HG03565 (cell line): ENCODE data around the gene SP3.

Experiments
- ATAC-seq: cut with Tn5 transposase; IDR thresholded peaks from one replicate; pipeline ENCODE4 v1.9.1; 2021; ENCODE audit warnings: mild to moderate bottlenecking, moderate library complexity; ENCODE audit not compliant: unreplicated experiment

The SP3 gene

DNA sequence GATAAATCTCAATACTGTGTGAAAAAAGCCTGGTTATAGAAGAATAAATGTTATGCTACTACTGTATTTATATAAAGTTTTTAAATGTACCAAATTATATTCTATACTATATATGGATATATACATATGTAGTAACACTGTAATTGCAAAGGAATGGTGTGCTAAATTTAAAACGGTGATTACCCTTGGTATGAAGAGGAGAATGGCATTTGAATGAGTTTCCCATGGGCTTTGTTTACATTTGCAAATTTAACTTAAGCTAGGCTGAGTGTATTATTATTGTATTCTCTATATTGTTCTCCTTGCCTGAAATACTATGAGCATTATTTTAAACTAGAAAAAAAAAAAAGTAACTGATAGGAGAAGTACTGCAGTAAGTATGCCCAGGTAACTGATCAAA, 4.7 kb upstream of the SP3 start:
- no peak for ATAC-seq

DNA sequence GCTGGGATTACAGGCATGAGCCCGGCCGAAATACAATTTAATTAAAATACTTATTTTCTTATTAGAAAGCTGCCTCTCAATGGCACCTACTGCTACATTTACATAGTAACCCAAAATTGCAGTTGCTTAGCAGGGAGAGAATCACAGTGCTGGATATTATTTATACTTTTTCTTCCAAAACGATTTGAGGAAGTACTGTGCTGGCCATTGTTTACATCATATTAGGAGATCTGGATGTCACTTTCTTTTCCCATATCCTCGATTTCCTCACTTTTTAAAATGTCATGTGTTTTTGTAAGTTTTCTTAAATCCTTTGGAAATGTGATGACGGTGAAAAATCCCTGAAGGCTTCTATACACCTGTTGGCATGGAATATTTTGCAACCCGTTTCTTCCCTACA, 3.4 kb upstream of the SP3 start:
- ATAC-seq, result no peak

DNA sequence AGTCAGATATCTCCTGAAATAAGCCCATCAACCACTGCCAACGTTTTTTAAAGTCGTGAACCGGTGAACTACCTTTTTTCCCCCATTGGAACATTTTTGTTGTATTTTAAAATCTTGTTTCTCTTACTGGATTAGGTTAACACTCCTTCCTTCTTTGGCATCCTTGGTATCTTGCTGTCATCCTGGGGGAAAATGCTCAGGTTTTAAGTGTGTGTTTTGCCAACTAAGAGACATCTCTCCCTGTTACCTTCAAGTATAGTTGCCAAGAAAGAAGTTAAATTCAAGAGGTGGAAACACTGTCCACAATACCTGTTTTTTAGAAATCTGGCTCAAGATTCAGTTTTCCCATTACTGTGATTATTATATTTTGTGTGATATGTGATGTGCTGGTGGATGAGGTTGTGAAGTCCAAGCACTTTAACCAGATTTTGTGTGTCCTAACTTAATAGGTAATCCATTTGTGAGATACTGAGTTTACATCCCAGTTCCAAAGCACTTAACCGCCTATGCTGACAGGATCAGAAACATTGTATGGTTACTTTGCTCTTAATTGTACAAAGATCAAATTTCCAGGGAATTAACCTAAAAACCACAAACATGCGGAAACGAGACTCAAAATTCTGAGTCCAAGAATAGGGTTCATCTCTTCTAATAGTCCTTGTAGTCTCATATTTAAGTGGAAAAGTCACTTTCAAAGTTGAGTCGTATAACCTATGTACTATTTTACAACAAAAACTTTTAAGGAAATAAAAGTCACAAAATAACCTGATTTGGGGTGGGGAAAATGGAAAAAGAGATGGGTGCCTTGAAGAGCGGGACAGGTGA, 1.3 kb upstream of the SP3 start:
- ATAC-seq, result no peak

DNA sequence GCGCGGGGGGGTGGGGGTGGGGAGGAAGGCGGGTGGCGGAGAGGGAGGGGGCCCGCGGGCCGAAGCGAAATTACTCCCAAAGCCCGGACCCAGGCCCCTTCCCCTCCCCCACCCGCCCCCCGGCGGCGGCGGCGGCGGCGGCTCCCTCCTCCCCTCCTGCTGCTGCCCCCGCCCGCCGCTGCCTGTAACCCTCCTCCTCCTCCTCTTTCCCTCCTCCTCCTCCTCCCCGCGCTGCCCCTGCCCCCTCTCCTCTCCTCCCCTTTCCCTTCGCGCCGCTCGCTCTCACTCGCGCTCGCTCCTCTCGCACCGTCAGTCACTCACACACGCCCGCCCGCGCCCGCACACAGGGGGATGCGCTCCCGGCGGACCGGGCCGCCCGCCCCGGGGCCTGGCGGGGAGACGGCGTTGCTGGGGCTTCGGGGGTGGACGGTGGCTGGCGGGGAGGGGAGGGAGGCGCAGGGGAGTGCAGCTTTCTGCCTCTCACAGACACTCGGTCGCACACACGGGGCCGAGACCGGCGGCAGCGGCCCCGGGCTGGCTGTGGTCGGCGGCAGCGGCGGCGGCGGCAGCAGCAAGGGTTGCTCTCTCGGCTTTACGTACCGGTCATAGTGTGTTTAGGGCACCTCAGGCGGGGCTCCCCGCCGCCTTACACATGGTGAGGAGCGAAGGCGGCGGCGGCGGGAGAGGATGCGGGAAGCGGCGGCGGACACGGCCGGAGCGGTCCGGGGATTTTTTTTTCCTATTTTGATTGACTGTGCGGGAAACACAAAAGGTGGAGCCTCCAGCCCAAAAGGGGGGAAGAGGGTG, 405 bp downstream of the SP3 start:
- no peak for ATAC-seq

DNA sequence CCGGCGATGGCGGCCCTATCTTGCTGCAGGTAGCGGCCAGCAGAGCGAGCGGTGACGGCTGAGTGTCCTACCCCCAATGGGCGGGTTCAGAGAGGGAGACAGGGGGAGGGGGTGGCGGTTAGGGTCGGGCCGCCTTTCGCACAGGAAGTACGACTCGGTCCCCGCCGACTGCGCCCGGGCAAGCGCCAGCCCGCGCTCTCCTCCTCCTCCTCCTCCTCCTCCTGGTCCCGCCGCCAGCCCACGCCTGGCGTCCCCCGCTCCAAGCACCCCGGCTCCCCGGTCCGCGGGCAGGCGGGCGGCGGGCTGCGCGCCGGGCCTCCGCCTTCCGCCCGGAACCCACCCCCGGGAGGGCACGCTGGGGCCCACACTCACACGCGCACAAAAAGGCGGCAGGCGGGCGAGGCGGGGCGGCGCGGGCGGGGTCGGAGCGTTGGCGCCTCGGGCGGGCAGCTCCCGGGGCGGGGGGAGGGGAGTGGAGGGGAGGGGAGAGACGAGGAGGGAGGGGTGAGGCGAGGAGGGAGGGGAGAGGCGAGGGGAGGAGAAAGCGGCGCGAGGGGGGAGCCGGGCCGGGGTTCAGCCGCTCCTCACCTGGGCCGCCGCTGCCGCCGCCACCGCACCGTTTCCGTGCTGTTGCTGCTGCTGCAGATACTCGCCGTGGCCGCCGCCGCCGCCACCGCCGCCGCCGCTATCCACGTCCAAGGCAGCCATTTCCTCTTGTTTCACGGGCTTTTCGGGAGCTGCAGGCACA, 1.2 kb downstream of the SP3 start:
- peak; percentile 27 for ATAC-seq

DNA sequence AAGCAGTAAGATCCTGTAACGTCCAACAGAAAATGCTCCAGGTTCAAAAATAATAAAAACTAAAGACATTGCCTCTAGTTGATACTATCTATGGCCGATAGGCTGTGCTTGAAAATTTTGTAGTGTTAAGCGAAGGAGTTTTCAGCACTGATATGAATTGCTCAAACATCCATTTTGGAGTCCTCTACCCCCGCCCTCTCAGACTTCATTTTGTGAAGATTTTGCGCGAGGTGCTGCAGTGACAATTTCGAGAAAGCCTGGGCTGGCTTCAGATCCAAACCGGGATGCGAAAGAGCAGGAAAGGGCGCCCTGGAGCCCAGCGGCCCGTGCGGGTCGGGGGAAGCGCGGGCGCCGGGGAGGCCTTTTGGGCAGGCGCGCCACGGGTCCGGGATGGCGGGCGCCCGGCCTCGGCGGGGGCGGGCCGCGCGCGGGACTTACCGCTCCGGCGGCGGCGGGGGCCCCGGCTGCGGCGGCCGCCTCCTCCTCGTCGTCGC, 1.8 kb downstream of the SP3 start:
- peak; percentile 18 for ATAC-seq

DNA sequence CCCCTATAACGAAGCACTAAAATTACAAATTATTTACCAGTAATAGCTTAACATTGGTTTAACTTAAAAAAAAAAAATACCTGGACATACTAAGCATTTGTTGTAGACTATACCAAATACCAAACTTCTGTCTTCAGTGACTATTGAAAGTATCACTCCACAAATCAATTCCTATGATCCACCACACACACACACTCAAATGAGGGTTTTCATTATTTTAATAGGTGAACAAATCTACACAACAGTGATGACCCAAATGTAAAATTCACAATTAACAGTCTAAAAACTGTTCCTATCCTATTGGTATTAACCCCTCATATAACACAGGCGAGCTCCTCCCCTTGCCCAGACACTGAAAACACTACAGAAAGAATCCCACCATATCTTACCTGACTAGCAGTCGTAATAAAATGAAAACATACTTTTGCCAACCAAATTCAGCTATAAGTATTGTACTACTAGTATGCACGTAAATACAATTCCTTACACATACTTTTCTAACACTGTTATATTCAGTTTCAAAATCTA, 2.5 kb downstream of the SP3 start:
- ATAC-seq, result no peak

DNA sequence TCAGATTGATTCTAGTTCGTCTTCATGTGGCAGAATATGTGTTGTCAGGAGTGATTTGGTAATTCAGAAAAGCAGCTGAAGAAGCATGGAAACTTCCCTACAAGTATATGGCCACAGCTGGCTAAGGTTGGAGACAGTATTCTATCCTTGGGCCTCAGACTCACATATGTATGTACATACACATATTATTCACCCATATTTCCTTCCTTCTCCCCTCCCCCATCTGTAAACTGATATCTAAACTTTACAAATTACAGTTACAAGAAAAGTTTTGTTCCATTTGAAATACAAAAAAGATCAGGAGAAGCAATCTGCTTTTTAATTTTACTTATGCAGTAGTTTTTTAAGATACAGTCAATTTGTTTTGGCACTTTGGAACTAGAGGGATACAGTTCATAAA, 3.1 kb downstream of the SP3 start:
- no peak for ATAC-seq

DNA sequence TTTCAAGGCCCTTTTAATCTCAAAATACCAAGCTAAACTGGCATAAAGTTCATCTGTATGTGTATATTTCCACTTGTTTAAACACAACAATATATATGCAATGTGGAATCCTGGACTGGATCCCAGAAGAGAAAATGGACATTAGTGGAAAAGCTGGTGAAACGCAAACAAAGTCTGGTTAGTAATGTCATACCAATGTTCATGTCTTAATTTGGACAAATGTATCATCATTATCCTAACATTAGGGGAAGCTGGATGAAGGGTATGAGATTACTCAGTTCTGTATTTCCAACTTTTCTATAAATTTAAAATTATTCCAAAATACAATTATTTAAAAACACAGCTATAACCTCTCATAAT, 3.8 kb downstream of the SP3 start:
- no peak for ATAC-seq

DNA sequence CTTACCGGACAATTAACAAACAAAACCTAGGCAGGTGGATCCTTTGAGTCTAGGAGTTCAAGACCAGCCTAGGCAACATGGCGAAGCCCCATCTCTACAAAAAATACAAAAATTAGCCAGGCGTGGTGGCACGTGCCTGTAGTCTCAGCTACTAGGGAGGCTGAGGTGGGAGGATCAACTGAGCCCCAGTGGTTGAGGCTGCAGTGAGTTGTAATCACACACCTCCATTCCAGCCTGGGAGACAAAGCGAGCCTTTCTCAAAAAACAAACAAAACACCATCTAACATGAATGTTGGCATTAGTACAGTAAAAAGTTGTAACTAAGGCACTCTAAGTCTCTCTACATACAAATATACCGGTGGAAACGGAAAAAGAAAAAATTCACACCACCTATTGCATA, 5.3 kb downstream of the SP3 start:
- ATAC-seq, result no peak

DNA sequence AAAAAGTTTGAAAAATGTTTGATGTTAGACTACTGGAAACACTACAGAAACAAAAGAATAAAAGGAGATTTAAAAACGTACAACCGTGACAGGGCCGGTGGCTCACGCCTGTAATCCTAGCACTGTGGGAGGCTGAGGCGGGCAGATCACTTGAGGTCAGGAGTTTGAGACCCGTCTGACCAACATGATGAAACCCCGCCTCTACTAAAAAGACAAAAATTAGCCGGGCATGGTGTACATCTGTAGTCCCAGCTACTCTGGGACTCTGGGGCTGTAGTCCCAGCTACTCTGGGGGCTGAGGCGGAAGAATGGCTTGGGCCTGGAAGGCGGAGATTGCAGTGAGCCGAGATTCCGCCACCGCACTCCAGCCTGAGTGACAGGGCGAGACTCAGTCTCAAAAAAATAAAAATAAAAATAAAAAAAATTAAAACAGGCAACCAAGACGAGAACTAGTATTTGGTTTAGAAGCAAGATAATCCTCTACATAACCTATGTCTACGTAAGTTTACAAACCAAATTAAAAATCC, 5.8 kb downstream of the SP3 start:
- ATAC-seq, result no peak

DNA sequence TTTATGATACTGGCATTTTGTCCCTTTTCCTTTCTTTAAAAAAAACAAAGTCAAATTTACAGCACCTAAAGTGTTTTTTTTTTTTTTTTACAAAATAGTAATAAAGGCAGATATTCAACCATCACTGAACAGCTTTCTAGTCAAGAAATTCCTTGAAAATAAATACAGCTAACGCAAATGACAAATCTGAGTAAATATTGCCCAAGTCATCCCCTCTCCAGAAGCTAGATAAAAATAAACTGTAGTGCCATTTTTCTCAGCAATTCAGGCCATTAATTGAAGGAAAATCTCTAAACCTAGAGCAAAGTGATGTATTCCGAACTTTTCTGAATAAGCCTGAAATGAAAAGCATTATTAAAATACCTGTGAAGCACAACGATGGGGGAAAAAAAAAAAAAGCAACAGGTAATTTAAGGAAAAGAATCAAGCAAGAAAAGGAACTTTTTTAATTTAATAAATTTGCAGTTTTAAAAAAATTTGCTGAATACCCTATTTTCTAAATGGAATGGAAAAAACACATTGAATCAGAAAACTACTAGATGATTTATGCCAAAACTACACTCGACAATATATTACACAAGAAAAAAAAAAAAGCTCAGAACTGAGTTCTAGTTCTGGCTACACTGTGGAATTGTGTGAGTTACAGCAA, 6.9 kb downstream of the SP3 start:
- no peak for ATAC-seq

DNA sequence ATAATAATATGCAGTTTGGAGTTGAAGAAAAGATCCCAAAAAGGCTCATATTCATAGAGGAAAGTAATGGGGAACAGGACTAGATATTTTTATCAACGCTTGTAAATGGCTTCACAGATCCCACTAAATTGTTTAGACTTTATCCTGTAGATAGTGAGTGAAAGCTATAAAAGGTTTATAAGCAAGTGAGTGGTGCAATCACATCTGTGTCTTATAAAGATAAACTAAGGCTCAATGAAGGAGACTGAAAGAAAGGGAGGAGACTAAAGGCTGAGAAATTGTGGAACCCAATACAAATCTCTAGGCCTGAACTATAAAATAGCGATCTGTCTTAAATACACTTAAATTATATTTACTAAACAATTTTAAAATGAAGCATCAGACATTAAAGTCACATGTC, 7.7 kb downstream of the SP3 start:
- no peak for ATAC-seq

DNA sequence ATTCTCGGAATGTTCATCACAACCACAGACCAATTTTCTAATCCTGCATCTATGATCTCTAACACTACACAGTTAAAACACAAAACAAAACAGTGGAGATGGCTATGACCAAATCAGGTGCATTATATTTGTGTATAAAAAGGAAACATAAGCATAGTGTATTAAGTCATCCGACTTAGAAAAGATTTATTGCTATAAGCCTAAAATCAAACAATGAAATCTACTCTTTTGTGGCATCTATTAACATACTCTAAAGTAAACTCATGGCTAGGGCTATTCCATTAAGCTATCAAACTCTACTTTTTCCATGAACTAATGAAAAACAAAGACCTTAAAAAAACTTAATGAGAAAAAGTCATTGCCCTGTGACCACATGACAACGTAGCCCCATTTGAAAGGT, 8.7 kb downstream of the SP3 start:
- ATAC-seq, result no peak

DNA sequence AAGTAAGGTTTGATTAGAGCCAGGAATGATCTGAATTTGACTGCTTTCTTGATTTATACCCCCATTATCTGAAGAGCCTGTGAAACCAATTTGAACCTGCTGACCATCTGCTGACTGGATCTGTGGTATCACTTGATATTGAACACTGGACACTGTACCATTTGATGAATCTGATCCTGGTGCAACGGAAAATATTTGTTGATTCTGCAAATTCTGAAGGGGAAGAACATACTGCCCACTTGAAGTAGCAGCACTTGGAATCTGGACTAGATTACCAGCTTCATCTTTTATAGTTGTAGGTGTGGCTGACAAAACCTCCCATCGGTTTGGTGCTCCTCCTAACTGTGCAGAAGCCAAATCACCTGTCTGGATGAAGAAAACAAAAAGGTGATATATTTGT, 9.3 kb downstream of the SP3 start:
- no peak for ATAC-seq

DNA sequence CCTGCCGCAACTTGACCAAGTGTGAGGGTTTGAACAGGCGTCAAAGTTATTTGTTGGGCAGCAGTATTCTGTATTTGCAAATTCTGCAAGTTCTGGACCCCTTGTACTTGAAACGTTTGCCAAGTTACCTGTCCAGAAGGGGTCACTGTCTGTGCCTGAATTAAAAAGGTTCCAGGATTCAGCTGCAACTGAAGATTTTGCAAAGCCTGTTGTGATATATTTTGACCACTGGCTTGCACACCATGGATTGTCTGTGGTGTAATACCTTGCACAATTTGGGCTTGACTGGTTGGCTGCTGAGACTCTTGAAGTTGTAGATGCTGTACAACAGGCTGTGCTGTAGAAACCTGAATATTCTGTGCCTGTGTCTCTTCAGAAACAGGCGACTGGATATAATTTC, 10.2 kb downstream of the SP3 start:
- no peak for ATAC-seq

DNA sequence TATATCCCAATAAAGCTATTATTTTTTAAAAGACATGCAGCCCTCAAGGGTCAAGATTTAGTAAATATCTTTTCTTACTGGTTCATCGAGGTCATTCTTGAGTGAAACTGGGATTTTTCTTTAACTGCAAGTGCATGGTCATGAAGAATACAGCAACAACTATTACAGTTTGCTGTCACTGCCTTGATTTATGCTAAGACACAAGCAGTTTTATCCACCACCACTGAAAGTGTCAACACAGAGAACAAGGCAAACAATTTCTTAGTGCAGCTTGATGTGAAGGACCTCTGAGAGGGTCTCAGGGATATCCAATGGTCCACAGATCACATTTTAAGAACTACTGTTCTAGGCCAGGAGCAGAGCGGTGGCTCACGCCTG, 12.1 kb downstream of the SP3 start:
- no peak for ATAC-seq

DNA sequence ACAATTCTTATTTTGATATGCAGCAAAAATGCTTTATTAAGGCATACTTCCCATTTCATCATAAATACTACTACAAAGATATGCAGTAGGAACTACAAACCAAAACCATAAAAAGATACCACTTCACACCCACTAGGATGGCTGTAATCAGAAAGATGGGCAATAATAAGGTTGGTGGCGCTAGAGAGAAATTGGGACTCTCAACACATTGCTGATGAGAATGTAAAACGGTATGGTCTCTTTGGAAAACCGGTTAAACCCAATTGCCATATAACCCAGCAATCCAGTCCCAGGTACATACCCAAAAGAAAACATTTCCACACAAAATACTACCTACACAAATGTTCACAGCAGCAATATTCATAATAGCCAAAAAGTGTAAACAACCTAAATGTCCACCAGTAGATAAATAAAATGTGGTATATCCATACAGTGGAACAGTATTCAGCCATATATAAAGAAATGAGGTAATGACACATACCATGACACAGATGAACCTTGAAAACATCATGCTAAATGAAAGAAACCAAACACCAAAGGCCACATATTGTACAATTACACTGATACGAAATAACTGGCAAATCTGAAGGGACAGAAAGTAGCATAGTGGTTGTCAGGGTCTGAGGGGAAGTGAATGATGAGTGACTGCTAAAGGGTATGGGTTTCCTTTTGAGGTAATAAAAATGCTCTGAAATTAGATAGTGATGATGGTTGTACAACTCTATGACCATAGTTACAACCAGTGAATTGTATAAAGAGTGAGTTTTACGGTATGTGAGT, 12.7 kb downstream of the SP3 start:
- no peak for ATAC-seq

DNA sequence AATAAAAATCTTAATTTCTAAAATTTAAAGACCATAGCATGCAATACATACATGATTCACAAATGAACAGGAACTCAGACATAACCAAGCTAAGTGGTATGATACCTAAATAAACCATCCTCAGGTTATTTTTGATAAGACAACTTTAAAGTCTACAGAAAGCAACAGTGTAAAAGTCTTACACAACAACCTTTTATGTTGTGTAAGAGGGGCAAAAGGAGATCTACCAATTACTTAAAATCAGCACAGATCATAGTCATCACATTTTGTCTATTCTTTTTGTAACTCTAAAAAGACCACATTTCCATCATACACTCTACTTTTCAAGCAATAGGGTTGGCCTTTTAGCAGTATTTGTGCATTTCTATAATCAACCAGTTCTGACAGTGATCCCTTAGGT, 16.3 kb downstream of the SP3 start:
- ATAC-seq, result no peak

DNA sequence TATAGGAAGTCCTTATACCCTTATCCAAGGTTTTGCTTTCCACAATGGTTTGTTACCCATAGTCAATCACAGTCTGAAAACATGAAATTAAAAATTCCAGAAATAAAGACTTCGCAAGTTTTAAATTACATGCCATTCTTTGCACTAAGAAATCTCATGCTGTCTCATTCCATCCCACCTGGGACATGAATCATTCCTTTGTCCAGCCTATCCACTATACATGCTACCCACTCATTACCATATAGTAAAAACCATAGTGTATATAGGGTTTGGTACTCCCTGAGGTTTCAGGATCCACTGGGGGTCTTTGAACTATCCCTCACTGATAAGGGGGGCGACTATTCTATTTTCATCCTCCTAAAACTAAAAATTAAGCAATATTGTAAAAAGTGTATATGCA, 17.0 kb downstream of the SP3 start:
- ATAC-seq, result no peak
